Measurements from ENCODE around the gene KRTAP10-8.
"Not testable (repeated sequence)": the region's sequence is repeated elsewhere in the genome, so short reads cannot be mapped to it uniquely, and the experiment has no call there.

Gene KRTAP10-8

DNA sequence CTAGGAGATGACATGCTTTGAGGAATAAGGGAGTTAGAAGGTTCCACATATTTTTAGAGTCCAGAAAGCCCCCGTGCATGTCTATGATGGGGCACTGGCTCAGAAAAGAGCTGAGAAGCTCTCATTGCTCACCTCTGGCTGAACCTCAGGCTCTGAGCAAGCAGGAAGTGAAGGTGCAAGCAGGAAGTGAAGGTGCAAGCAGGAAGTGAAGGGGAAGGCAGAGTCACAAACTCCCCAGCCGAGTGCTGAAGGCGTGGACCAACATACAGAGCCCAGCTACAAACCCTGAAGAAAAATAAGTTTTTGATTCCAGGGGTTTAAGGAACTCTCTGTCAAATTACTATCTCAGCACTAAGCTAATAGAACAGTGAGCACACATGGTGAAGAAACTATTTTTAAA lies 7.0 kb downstream of the KRTAP10-8 start:
- peak; percentile 76 for DNase-seq

DNA sequence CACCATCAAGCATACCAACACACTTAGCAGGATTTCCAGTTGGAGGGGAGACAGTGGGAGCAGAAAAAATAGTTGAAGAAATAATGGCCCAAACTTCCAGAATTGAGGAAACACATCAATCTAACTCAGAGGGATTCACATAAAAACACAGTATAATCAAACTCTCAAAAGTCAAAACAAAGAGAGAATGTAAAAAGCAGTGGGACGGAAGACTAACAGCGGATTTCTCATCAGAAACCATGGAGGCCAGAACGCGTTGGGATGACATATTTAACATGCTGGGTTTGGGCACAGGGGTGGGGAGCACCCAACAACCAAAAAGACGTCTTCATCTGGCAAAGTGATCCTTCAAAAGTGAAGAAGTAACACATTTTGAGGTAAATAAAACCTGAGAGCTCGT lies 8.0 kb downstream of the KRTAP10-8 start:
- DNase-seq: no peak

DNA sequence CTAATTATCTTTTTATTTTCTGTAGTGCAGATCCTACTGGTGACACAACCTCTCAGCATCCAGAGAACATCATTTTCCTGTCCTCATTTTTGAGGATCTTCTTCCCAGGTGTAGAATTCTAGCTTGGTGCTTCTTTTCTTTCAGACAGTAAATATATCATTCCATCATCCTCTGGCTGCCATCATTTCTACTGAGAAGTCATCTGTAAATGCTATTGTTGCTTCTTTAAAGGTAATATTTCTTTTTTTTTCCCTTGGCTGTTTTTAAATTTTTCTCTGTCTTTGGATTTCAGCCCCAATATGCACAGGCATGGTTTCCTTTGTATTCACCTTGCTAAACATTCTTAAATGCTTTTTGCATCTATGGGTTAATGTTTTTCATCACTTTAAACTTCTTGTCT lies 11.7 kb downstream of the KRTAP10-8 start:
- no peak for DNase-seq

DNA sequence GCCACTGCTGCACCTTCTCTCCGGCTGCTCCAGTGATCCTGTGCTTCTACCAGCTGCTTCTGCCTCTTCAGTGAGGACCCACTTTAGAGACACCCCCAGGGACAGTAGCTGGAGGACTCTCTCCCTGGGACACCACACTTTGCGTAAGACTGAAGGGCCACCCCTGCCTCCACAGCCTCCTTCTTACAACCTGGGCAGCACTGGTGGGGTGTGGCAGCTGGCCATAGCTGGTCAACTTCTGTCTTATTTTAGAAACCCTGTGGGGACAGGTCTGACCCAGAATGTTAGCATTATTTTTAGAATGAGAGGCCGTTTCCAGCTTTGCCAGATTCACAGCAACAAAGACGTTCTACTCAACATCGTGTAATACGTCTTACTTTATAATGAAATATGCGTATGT lies 13.9 kb downstream of the KRTAP10-8 start:
- no peak for DNase-seq

DNA sequence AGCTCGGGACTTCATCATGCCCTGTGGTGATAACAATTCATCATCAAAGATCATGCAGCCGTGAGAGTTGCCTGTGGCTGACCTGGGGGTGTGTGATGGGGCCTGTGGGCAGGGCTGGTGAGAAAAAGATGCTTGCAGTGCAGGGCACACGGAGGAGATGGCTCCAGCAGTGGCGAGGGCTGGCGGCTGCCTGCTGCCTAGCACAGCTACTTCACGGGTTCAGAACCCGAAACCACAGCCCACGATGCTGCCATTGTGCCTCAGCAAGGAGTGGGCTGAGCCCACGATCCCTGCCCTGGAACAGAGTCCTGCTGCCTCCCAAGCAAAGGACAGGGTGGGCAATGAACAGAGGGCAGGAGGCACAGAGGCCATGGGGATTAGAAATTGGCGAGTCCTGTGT lies 14.4 kb downstream of the KRTAP10-8 start:
- peak; percentile 39 for DNase-seq

DNA sequence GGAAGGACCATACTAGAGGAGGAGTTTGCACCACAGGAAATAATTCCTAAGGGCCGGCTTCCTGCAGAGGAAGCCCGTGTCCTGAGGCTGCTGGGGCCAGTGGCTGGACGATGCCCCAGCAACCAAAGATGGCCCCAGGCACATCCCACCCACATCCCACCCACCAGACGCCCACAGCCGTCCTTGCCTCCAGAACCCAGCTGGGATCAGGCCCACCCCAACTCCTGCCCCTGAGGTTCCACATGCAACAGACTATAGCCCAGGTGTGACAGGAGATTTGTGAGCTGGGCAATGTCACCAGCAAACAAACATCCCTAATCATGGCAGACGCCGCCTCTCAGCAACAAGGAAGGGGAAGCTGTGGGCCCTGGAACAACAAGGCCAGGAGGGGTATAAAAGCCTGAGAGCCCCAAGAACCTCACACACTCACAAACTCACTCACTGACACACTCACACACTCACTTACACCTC lies 14.8 kb downstream of the KRTAP10-8 start, which contains the start of gene KRTAP10-9:
KRTAP10-9 (plus strand) TSS at position 421 of the 471 bp plus-strand sequence. CDS start 79 bp downstream, outside the sequence.
- DNase-seq: no peak

DNA sequence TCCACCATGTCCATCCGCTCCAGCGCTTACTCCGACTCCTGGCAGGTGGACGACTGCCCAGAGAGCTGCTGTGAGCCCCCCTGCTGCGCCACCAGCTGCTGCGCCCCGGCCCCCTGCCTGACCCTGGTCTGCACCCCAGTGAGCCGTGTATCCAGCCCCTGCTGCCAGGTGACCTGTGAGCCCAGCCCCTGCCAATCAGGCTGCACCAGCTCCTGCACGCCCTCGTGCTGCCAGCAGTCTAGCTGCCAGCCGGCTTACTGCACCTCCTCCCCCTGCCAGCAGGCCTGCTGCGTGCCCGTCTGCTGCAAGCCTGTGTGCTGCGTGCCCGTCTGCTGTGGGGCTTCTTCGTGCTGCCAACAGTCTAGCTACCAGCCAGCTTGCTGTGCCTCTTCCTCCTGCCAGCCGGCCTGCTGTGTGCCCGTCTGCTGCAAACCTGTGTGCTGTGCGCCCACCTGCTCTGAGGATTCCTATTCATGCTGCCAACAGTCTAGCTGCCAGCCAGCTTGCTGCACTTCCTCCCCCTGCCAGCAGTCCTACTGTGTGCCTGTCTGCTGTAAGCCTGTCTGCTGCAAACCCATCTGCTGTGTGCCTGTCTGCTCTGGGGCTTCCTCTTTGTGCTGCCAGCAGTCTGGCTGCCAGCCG lies 15.4 kb downstream of the KRTAP10-8 start:
- not testable (repeated sequence) for DNase-seq

DNA sequence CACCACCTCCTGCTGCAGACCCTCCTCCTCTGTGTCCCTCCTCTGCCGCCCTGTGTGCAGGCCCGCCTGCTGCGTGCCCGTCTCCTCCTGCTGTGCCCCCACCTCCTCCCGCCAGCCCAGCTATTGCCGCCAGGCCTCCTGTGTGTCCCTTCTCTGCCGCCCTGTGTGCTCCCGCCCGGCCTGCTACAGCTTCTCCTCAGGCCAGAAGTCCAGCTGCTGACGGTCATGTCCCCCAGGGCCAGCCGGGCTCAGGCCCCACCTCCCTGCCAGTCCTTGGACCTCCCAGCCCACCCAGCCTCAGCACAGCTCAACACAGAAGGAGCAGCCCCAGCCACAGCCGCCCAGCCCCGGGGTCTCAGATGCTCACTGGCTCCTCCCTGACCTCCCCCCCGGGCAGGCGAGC lies 16.0 kb downstream of the KRTAP10-8 start:
- DNase-seq: not testable (repeated sequence)

DNA sequence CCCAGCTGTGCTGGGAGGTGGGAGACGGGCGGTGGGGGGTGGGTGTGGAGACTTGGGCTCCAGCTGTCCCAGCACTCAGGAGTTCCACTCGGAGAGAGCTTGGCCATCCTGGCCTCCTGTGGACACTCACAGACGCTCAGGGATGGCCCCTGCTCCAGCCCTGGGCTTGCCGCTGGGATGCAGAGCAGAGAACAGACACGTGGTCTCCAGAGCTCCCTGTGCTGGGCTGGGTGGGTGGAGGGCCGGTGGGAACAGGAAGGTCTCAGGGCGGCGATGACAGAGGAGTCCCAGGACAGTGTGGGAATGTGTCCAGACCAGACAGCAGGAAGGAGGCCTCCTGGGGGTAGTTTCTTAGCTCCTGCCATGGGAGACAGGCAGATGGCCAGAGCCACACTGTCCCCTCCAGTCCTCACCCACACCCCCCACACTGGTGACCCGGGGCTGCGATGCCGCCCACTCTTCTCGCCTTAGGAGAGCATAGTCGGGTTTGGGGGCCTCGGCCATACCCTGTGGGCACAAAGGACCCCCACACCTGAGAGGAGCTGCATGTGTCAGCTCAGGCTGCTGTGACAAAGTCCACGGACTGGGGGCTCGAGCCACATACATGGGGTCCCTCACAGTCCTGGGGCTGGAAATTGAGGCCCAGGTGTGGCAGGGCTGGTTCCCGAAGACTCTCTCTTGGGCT lies 17.0 kb downstream of the KRTAP10-8 start:
- DNase-seq: no peak

DNA sequence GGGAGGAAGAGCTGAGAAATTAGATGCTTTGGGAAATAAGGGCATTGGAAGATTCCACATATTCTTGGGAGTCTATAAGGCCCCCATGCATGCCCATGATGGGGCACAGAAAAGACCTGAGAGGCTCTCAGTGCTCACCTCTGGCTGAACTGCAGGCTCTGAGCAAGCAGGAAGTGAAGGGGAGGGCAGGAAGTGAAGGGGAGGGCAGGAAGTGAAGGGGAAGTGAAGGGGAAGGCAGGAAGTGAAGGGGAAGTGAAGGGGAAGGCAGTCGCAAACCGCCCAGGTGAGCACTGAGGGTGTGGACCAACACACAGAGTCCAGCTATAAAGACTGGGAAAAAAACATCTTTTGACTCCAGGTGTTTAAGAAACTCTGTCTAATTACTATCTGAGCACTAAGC lies 18.6 kb downstream of the KRTAP10-8 start:
- DNase-seq: peak; percentile 31

DNA sequence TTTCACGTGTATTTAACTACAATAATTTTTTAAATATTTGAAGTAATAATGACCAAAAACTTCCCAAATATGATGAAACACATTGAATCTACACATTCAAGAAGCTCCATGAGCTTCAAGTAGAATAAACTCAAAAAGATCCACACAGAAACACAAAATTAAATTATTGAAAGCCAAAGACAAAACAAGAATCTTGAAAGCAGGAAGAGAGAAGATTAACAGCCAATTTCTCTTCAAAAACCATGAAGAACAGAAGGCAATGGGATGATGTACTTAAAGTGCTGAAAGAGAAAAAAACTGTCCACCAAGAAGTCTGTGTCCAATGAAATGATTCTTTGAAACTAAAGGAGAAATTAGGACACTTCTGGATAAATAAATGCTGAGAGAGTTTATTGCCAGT lies 20.2 kb downstream of the KRTAP10-8 start:
- DNase-seq: no peak

DNA sequence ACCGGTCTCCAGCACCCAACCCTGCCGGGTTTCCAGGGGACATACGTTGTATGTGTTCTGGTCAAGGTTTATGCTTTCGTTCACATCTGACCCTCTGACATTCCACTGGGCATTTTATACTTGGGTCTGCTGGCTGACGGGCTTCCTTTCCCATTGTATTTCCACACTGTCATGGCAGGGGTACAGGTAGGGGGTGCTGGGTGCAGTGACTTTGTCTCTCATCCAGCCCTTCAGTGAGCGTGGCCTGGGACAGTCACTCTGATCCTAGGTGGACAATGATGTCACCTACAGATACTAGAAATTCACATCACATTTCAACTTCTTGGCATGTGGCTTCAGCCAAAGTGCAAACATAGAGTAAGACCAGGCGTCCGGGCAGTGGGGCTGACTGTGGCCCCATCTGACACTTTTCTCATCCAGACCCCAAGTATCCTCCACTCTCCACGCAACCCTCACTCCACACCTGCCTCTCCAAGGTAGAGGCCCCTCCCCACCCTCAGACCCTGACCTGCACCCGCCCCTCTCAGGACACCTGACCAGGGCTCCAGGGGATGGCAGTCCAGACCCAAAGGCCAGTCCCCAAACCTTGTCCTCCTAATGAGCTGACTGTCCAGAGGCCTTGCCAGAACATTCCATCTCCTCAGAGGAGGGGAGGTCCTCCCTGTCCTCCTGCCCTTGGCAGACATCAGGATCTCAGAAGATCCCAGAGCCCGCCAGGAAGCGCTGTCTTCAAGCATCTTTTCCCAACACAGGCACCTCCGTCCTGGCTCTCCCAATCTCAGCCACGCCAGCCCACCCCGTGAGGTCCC lies 24.5 kb downstream of the KRTAP10-8 start:
- no peak for DNase-seq

DNA sequence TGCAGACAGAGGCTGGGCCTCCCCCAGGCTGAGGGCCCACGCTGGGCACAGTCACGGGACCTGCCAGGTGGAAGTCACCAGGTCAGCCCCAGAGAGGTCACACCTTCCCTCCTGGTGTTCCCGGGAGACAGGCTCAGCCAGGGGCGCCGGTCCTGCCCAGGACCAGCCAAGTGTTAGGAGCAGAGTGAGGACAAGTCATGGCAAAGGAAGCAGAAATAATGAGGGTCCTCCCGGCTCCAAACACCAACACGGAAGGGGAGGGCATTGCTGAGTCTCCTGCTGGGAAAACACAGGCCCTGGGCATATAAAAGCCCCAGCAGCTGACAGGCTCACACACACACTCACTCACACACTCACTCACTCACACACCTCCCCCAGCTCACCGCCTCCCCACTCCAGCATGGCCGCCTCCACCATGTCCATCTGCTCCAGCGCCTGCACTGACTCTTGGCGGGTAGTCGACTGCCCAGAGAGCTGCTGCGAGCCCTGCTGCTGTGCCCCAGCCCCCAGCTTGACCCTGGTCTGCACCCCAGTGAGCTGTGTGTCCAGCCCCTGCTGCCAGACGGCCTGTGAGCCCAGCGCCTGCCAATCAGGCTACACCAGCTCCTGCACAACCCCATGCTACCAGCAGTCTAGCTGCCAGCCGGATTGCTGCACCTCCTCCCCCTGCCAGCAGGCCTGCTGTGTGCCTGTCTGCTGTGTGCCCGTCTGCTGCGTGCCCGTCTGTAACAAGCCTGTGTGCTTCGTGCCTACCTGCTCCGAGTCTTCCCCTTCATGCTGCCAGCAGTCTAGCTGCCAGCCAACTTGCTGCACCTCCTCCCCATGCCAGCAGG lies 25.4 kb downstream of the KRTAP10-8 start, which contains the start of gene KRTAP10-10:
KRTAP10-10 (plus strand) TSS at position 339 of the 833 bp plus-strand sequence; CDS start at position 401, 62 bp downstream.
- no peak for DNase-seq

DNA sequence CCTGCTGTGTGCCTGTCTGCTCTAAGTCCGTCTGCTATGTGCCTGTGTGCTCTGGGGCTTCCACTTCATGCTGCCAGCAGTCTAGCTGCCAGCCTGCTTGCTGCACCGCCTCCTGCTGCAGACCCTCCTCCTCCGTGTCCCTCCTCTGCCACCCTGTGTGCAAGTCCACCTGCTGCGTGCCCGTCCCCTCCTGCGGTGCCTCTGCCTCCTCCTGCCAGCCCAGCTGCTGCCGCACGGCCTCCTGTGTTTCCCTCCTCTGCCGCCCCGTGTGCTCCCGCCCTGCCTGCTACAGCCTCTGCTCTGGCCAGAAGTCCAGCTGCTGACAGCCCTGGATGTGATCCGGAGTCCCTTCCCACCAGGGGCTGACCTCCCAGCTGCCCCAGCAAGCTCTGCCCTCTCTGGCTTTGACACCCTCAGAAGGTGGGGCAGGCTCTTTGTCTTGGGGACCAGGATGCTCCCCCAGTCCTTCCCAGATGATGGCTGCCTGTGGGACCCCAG lies 26.0 kb downstream of the KRTAP10-8 start:
- DNase-seq: not testable (repeated sequence)

DNA sequence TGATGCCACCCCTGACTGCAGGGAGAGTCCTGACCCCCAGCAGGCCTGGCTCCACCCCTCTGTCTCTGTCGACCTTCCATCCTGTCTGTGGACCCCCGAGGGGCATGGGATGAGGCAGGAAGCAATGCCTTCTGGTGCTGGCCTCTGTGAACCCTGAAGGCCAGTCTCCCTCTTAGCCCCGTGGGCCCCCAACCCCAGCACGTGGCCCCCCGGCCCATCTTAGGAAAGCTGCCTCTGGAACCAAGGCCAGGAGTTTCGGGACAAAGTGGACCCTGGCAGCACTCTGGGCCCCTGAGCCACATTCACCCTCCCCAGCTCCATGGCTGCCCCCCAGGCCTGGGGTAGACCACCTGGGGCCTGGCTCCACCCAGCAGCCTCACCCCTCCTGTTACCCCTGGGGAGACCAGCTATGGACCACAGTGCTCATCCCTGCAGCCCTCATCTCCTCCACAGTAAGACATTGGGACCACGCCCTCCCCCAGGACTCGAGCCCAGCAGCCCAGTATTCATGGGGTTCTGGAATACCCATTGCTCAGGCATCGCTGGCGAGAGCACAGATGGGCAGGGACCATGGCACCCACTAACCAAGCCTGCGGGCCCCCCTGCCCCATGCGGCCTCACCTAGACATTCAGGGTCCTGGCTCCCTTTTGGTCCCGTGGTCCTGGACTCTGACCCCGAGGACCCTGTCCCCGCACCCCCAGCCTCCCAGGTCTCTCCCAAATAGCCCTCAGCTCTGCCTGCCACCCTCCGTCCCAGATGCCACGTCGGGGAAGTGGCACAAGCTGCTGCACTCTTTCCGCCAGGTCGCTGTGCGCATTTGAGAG lies 26.8 kb downstream of the KRTAP10-8 start:
- not testable (repeated sequence) for DNase-seq

DNA sequence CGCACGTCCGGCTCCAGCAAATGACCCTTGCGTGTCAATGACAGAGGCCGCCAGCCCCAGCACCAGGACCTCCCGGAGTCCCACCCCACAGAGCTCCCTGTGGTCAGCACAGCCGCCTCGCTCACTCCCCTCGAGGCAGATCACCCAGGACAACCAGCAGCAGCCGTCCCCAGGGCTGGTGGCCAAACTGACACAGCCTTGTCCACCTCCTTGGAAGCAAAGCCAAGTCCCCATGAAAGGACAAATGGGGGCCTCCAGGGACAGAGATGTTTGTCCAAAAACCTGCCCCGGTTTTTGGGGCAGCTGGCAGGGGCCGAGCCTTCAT lies 27.4 kb downstream of the KRTAP10-8 start:
- no peak for DNase-seq

DNA sequence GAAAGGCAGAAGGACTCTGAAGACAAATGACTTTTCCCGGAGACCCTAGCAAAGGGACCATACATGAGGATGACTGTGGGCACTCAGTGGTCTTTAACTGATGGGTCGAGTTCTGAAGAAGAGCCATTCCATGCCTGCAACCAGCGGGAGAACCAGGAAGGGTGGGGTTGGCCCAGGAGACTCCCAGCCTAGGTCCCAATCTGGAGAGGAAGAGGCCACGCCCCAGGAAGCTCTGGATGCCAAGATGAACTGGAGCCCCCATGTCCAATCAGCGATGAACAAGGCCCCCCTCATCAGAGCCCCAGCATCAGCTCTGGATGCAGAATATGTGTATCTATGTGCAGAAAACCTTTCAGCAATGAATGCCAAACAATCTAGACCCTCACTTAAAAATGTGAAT lies 28.9 kb downstream of the KRTAP10-8 start:
- no peak for DNase-seq

DNA sequence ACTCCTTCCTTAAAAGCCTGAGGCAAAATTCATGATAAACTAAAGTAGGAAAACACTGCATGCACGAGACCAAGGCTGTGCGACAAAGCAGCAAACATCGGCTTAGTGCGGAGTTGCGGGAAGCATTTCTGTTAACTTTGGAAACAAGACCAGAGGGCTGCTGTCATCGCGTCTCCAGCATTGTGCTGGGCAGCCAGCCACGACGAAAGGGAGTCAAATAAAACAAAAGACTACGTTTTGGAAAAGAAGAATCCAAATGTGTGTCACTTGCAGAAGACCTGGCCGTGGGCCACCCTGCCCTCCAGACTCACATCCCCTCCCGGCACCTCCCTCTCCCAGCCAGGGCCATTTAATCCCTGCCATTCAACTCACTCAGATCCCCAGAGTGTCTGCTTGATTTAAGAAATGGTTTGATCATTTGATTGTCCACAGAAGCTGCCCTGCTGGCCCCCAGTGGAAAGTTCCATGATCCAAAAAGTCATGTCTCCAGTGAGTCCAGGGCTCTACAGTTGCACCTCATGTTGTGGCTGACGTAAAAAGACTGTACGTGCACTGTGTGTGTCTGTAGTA lies 31.9 kb downstream of the KRTAP10-8 start:
- no peak for DNase-seq

DNA sequence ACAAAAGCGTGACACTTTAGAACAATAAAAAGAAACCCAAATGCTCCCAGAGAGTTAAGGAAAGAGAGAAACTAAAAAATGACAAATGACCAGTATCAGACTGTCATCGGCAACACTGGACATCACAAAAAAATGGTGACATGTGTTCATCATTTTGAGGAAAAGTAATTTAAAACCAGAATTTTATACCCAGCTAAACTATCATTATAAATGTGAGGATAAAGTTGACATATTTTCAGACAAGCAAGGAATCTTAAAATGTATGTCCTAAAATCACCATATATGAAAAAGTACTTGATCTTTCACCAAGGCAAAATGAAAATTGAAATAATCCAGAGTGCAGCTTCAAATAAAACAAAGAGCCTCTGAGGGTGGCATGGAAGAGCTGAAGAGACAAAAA lies 33.0 kb downstream of the KRTAP10-8 start:
- DNase-seq: no peak

DNA sequence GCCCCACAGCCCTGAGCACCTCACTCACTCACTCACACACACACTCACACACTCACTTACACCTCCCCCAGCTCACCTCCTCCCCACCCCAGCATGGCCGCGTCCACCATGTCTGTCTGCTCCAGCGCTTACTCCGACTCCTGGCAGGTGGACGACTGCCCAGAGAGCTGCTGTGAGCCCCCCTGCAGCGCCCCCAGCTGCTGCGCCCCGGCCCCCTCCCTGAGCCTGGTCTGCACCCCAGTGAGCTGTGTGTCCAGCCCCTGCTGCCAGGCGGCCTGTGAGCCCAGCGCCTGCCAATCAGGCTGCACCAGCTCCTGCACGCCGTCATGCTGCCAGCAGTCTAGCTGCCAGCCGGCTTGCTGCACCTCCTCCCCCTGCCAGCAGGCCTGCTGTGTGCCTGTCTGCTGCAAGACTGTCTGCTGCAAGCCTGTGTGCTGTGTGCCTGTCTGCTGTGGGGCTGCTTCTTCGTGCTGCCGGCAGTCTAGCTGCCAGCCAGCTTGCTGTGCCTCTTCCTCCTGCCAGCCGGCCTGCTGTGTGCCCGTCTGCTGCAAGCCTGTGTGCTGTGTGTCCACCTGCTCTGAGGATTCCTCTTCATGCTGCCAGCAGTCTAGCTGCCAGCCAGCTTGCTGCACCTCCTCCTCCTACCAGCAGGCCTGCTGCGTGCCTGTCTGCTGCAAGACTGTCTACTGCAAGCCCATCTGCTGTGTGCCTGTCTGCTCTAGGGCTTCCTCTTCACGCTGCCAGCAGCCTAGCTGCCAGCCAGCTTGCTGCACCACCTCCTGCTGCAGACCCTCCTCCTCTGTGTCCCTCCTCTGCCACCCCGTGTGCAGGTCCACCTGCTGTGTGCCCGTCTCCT lies 34.7 kb downstream of the KRTAP10-8 start, which contains the start of gene KRTAP10-11:
KRTAP10-11 (plus strand) TSS at position 49 of the 856 bp plus-strand sequence; CDS start at position 94, 45 bp downstream.
- not testable (repeated sequence) for DNase-seq
